ELR (cell line): Measurements from ENCODE around the gene C21orf58.
A peak's percentile ranks its signal among the peaks of the same experiment; 100 is the strongest.
"Not testable (repeated sequence)": the region's sequence is repeated elsewhere in the genome, so short reads cannot be mapped to it uniquely, and the experiment has no call there.

Source experiments
- DNase-seq: peaks from one replicate; pipeline ENCODE4 v3.0.0-alpha.2; 2015; ENCODE audit warnings: low read depth

The C21orf58 gene

GRCh38 chr21:46324390-46325072 lies 861 bp upstream of the C21orf58 start:
- peak; percentile 81 for DNase-seq

DNA sequence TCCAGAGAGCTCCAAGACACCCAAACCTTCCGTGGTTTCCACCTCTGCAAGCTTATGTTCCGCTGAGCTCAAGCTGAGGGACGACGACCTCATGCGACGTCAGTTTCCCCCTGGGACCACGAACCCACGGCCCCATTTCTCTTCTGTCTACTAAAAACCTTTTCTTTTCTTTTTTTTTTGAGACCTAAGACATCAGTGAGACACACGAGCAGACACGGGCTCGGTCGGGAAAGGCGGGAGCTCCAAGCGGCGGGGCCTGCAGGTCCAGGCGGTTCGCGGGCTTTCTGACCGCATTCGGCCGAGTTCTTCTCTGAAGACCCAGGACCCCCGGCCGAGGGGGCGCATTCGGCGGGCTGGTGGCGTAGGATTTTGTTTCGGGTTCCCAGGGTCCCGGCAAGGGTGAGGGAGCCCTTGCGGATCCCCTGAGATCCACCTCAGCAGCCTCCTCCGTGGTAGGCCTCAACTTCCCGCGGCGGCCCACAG lies 402 bp downstream of the C21orf58 start:
- peak; percentile 44 for DNase-seq

GRCh38 chr21:46322351-46323226 lies 1.1 kb downstream of the C21orf58 start:
- DNase-seq: peak; percentile 68

- no peak for DNase-seq
Measured at GRCh38 chr21:46320331-46320801, 3.3 kb downstream of the C21orf58 start.

DNA sequence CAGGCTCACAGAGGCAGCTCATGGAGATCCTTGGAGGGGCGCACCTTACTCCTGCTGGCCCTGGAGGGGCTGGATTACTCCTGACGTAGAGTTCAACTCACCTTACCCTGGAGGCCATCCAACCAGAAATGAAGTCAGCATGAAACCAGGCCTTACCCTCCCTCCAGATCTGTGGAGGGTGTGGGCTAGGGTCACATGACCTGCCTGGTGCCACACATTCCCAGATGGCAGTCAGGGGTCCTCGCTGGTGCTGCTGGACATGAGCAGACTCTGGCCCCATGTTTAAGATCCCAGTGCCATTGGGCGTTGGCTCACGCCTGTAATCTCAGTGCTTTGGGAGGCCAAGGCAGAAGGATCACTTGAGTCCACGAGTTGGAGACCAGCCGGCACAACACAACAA lies 4.5 kb downstream of the C21orf58 start:
- no peak for DNase-seq

DNA sequence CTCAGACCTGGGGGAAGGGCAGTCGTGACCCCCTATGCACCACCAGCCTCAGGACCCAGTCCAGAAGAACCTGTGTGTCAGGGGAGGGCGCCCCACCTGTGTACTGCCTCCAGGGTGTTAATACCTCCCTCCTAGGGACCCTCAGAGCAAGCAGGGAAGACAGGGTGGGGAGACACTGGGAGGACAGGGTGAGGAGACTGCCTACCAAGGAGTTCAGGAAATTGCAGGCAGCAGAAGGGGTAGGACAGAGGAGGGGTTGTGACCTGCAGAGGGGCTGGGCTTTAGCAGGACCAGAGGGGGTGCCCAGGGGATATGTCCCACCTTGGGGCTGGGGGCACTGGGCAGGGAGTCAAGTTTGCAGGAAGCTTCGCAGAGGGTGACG lies 5.2 kb downstream of the C21orf58 start:
- no peak for DNase-seq

DNA sequence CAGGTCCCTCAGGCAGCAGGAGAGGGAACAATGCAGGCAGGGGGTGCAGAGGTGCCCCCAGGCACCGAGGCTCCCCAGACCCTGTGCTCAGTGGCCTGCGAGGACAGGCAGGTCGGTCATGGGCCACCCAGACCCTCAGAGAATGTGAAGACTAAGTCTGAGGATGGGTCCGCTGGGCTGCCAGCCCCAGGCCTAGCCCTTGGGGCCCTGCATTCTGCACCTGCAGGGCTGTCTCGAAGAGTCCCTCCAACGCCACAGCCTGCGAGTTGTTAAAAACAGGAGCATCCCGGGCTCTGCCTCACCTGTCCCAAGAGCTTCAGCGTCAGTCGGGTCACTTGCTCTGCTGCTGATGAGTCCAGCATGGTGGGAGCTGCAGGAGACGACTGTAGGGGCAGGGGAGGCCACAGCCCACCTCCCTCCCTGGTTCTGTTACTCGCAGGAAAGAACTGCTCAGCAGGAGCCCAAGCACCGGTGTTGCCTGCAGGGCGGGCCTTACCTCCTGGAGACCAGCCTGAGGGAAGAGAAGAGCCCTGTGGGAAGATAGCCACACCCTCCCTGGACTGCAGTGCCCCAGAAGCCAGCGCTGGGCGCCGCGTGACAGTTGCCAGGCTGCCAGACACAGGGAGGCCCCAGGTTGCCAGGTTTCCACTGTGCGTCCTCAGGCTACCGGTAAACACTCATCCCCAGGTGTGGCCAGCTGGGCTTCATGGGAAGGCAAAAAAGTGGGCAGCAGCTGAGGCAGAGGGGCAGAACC lies 5.8 kb downstream of the C21orf58 start:
- no peak for DNase-seq

GRCh38 chr21:46316708-46317324 lies 6.9 kb downstream of the C21orf58 start:
- DNase-seq: no peak

- no peak for DNase-seq
Measured at GRCh38 chr21:46314441-46315020, 9.1 kb downstream of the C21orf58 start.

GRCh38 chr21:46312949-46313348 lies 10.7 kb downstream of the C21orf58 start:
- no peak for DNase-seq

DNA sequence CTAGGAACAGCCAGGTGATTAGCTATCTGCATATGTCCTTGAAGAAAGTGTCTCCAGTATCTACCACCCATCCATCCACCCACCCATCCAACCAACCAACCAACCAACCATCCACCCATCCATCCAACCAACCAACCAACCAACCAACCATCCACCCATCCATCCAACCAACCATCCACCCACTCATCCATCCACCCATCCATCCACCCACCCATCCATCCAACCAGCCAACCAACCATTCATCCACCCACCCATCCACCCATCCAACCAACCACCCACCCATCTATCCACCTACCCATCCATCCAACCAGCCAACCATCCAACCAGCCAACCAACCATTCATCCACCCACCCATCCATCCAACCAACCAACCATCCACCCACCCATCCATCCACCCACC lies 12.1 kb downstream of the C21orf58 start:
- DNase-seq: no peak

DNA sequence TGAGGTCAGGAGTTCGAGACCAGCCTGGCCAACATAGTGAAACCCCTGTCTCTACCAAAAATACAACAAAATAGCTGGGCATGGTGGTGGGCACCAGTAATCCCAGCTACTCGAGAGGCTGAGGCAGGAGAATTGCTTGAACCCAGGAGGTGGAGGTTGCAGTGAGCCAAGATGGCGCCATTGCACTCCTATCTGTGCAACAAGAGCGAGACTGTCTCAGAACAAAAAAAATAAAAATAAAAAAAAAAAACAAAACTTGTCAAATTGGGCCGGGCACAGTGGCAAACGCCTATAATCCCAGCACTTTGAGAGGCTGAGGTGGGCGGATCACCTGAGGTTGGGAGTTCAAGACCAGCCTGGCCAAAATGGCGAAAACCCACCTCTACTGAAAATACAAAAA lies 13.4 kb downstream of the C21orf58 start:
- not testable (repeated sequence) for DNase-seq

DNA sequence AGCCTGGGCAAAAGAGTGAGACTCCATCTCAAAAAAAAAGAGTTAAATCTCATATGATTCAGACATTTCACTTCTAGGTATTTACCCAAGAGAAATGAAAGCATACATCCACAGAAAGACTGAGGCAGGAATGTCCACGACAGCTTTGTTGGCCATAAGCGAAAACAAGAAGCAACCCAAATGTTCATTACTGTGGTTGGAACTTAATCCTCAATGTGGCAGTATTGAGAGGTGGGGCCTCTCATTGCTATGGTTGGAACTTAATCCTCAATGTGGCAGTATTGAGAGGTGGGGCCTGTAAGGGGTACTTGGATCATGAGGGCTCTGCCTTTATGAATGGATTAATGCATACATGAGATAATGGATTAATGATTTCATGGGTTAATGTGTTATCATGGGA lies 15.2 kb downstream of the C21orf58 start:
- no peak for DNase-seq

DNA sequence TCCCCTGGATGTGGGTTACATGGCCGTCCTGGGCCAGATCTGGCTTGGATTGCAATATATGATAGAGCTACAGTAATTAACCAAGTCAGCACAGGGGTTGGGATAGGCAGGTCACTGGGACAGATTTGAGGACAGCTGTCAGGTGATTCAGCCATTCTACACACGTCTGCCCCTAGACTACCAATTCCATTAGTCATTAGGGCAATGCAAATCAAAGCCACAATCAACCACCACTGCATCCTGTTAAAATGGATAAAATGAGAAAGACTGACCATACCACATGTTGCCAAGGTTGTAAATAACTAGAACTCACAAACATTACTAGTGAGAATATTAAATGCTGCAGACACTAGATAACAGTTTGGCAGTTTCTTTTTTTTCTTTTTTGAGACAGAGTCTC lies 16.0 kb downstream of the C21orf58 start:
- DNase-seq: peak; percentile 84

- no peak for DNase-seq
Measured at GRCh38 chr21:46304955-46305354, 18.7 kb downstream of the C21orf58 start.

- no peak for DNase-seq
Measured at GRCh38 chr21:46304437-46304836, 19.2 kb downstream of the C21orf58 start.

- no peak for DNase-seq
Measured at GRCh38 chr21:46301759-46302158, 21.9 kb downstream of the C21orf58 start.

GRCh38 chr21:46299167-46299566 lies 24.5 kb downstream of the C21orf58 start:
- DNase-seq: no peak

DNA sequence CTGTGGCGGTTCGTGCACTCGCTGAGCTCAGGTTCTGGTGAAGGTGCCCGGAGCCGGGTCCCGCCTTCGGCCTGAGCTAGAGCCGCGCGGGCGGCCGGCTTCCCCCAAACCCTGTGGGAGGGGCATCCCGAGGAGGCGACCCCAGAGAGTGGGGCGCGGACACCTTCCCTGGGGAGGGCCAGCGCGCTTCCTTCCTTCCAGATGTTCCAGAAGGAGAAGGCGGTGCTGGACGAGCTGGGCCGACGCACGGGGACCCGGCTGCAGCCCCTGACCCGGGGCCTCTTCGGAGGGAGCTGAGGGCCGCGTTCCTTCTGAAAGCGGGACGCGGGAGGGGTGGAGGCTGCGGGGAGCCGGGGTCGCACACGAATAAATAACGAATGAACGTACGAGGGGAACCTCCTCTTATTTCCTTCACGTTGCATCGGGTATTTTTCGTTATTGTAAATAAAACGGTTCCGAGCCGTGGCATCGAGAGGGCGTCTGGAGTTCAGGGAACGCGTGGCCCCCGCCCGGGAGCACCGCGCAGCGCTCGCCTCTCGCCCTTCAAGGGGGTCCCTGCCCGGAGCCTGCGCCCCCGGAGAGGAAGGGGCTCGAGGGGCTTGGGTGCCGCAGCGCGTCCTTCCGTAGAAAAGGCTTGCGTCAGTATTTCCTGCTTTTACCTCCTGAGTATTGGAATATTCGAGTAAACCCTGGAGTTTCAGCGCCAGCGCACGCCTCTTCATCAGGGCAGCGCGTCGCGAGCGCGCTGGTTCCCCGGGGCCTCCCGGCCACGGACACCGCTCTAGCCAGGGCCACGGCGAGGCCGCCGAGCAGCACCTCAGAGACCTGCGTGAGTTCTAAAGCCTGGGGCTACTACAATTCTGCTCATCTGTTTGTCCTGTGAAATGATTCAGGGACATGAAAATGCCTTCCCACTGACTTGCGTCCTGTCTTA lies 26.1 kb downstream of the C21orf58 start:
- no peak for DNase-seq

- DNase-seq: peak; percentile 20
Measured at GRCh38 chr21:46295996-46296752, 27.5 kb downstream of the C21orf58 start.
